Smooth muscle cell (in vitro differentiated cells): Measurements from ENCODE around the gene LRMDA. TPM values are rescaled to one million over a fixed set of nuclear protein-coding genes. Genes with fewer than 3 reads are reported as not detected.

Source experiments
- DNase-seq: peaks from one replicate; lab custom pipeline; 2025; ENCODE audit not compliant: unreplicated experiment; lab: John Stamatoyannopoulos, UW
- H2AFZ ChIP-seq: fragments of 200-600 bp; sonication (generic); 2 replicates; pipeline ENCODE4 v1.6.0; 2016; ENCODE audit warnings: antibody characterized with exemption, low read depth, mild to moderate bottlenecking
- H3F3A ChIP-seq: fragments of 200-600 bp; sonication (generic); 2 replicates; pipeline ENCODE4 v1.6.0; 2017; ENCODE audit warnings: antibody characterized with exemption, low read depth
- H3K27ac ChIP-seq: fragments of 200-600 bp; sonication (generic); 2 replicates; pipeline ENCODE4 v1.5.1; 2016; ENCODE audit warnings: low read depth, mild to moderate bottlenecking
- H3K27me3 ChIP-seq: fragments of 200-600 bp; sonication (generic); 2 replicates; pipeline ENCODE4 v1.6.1; 2016; ENCODE audit warnings: low read depth, mild to moderate bottlenecking
- H3K36me3 ChIP-seq: fragments of 200-600 bp; sonication (generic); 2 replicates; pipeline ENCODE4 v1.5.1; 2016; ENCODE audit warnings: low read depth
- H3K4me1 ChIP-seq: fragments of 200-600 bp; sonication (generic); 2 replicates; pipeline ENCODE4 v1.5.1; 2016; ENCODE audit warnings: low read depth
- H3K4me2 ChIP-seq: fragments of 200-600 bp; sonication (generic); 2 replicates; pipeline ENCODE4 v1.6.0; 2016; ENCODE audit warnings: mild to moderate bottlenecking
- H3K4me3 ChIP-seq: fragments of 200-600 bp; sonication (generic); 2 replicates; pipeline ENCODE4 v1.5.1; 2016; ENCODE audit warnings: mild to moderate bottlenecking
- H3K79me2 ChIP-seq: fragments of 200-600 bp; sonication (generic); 2 replicates; pipeline ENCODE4 v1.6.0; 2016; ENCODE audit warnings: low read depth, mild to moderate bottlenecking
- H3K9ac ChIP-seq: fragments of 200-600 bp; sonication (generic); 2 replicates; pipeline ENCODE4 v1.6.0; 2016; ENCODE audit warnings: low read depth
- H3K9me3 ChIP-seq: fragments of 200-600 bp; sonication (generic); replicated peaks from 2 replicates; pipeline ENCODE4 v1.5.1; 2016; ENCODE audit warnings: low read depth
- H4K20me1 ChIP-seq: fragments of 200-600 bp; sonication (generic); 2 replicates; pipeline ENCODE4 v1.6.0; 2016; ENCODE audit warnings: low read depth
- WGBS: methylation state at CpG from one replicate; pipeline ENCODE4 v1.1.7; 2016; ENCODE audit warnings: low lambda C conversion rate; 5-methylcytosine and 5-hydroxymethylcytosine counted together
- polyA plus RNA-seq: library from polyadenylated mRNA; unstranded; fragments of >200 nt; fragmentation: Nextera tagmentation; extraction: Ambion mirVana; gene quantifications from 2 replicates; pipeline ENCODE4 v1.2.1, GENCODE V29; 2016
- total RNA-seq: library from RNA; depleted of rRNA; stranded (reverse); fragments of >200 nt; gene quantifications from 2 replicates; pipeline ENCODE4 v1.2.3, GENCODE V29; 2014
- TF ChIP-seq, protein P1 (sequence below): fragments of 200-600 bp; sonication (generic); IDR thresholded peaks from 2 replicates; pipeline ENCODE4 v1.5.1; 2017; ENCODE audit warnings: borderline replicate concordance, mild to moderate bottlenecking, antibody characterized with exemption; ENCODE audit not compliant: insufficient read depth, poor library complexity, severe bottlenecking

LRMDA gene
- total and polyA plus RNA-seq, 2 experiments from 2014 or later = 1.5 to 1.6 TPM

DNA sequence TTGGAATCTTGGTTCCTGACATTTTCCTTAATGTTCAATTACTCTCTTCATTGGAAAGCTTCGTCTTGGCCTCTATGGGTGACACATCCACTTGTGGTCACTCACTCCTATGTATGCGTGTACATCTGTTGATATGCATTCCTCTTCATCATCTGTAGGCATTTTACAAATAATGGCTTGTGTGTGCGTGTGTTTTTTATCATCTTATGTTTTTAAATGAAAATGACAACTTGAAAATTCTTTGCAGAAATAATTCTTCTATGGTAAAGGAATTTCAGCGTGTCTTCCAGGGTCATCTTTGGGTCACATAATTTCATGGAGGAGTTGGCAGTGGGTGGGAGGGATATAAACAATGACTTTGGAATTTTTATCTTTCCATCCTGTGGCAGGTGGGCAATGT is 925.1 kb downstream of the LRMDA start:
- no peak overlapping the region for H3K4me2 ChIP-seq
- no peaks in the 10 kb centered on the region for H3K36me3 ChIP-seq
- no peak overlapping the region for H3K9ac ChIP-seq
- TF ChIP-seq, protein P1, sequence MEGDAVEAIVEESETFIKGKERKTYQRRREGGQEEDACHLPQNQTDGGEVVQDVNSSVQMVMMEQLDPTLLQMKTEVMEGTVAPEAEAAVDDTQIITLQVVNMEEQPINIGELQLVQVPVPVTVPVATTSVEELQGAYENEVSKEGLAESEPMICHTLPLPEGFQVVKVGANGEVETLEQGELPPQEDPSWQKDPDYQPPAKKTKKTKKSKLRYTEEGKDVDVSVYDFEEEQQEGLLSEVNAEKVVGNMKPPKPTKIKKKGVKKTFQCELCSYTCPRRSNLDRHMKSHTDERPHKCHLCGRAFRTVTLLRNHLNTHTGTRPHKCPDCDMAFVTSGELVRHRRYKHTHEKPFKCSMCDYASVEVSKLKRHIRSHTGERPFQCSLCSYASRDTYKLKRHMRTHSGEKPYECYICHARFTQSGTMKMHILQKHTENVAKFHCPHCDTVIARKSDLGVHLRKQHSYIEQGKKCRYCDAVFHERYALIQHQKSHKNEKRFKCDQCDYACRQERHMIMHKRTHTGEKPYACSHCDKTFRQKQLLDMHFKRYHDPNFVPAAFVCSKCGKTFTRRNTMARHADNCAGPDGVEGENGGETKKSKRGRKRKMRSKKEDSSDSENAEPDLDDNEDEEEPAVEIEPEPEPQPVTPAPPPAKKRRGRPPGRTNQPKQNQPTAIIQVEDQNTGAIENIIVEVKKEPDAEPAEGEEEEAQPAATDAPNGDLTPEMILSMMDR = no peak
- 94% methylated on average over 4 of the region's 4 CpGs for WGBS
- H3K27ac ChIP-seq = no peak overlapping the region
- H3K4me1 ChIP-seq = no peaks in the 10 kb centered on the region
- no peak overlapping the region for H3K4me3 ChIP-seq
- no peaks in the 10 kb centered on the region for H3K9me3 ChIP-seq
- H4K20me1 ChIP-seq = no peaks in the 10 kb centered on the region
- no peaks in the 10 kb centered on the region for H3K27me3 ChIP-seq
- peaks cover 9% of the 10 kb centered on the region for H3F3A ChIP-seq
- no peak overlapping the region for H2AFZ ChIP-seq
- DNase-seq = no peak
- no peaks in the 10 kb centered on the region for H3K79me2 ChIP-seq

DNA sequence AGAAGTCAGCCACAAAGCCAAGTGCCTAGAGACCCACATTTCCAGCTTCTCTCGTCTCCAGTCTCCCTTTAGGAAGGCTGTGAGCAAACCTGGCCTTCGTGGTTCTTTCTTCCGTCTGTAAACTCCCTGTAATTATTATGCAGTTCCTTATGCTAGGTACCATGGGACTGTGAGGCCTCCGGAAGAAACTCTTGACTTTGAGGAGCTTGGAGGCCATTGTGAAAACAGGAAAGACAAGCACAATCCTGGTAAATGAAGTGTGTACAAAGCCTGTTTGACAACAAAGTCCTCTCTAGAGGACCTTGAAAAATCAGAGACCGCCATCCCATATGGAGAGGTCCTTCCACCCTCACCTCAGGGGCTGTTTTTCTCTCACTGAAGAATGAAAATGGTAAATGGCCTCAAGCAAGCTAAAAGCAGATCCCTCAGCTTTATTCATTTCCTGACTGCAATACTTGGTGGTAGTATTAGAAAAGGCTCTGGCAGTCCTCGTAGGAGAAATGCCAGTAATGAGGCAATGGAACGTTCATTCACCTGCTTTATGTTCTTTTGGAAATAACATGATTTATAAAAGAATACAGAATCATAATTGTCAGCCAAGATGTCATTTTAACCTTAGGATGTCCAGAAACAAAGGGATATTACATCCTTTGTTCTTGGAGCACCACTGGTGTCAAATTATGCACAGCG is 926.4 kb downstream of the LRMDA start:
- Histone ChIP-seq H3F3A (peaks cover 5% of the 10 kb centered on the region), H3K4me1 (no peaks in the 10 kb centered on the region), H3K36me3 (no peaks in the 10 kb centered on the region), H3K4me3 (no peak overlapping the region), H4K20me1 (no peaks in the 10 kb centered on the region), H3K9ac (no peak overlapping the region), H3K27ac (no peak overlapping the region), H3K27me3 (no peaks in the 10 kb centered on the region), H3K9me3 (no peaks in the 10 kb centered on the region), H3K79me2 (no peaks in the 10 kb centered on the region), H3K4me2 (no peak overlapping the region), H2AFZ (no peak overlapping the region)
- DNase-seq = no peak
- TF ChIP-seq, protein P1 = no peak
- WGBS = 82% methylated on average over 8 of the region's 8 CpGs

DNA sequence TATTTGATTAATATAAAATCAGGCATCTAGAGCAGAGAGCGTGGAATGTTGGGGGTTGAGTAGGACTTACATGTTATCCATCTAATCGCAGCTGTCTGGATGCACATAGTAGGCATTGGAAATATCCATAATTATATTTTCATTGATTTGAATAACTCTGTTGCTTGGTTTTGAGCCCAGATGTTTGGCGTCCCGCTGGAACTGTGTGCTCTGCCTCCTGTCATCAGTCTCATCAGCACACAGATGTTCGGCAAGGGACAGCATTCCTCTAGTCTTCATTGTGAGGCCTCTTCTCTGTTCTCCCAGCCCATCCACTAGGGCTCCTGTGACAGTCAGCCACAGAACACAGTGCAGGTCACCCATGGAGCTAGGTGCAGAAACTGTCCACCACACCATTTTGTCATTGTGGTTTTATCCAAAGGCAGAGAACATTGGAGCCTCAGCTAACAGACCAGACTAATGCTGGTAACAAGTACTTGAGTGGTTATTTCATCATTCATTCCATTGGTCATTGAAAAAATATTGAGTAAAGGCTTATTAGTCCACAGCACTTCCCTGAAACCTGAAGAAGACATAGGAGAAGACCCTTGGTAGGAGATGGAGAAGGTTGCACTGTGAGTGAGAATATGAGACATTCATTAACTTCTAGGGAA is 927.4 kb downstream of the LRMDA start:
- TF ChIP-seq, protein P1 = no peak
- 90% methylated on average over 5 of the region's 5 CpGs for WGBS
- no peak overlapping the region for H2AFZ ChIP-seq

More for the DNA sequence above, 927.4 kb downstream of the LRMDA start:
- Histone ChIP-seq H3K4me1 (no peaks in the 10 kb centered on the region), H4K20me1 (no peaks in the 10 kb centered on the region), H3K27ac (no peak overlapping the region), H3K27me3 (no peaks in the 10 kb centered on the region), H3K79me2 (no peaks in the 10 kb centered on the region), H3K4me2 (no peak overlapping the region), H3K9ac (no peak overlapping the region), H3K36me3 (no peaks in the 10 kb centered on the region), H3F3A (no peaks in the 10 kb centered on the region), H3K4me3 (no peak overlapping the region), H3K9me3 (no peaks in the 10 kb centered on the region)
- DNase-seq = no peak
